HK-2 (cell line): ENCODE results near the gene LRMDA.
"Not testable (repeated sequence)": the region's sequence is repeated elsewhere in the genome, so short reads cannot be mapped to it uniquely, and the experiment has no call there.

Experiments
- DNase-seq: peaks from one replicate; pipeline ENCODE4 v3.0.0-alpha.2; 2018; ENCODE audit not compliant: unreplicated experiment

The LRMDA gene

DNA sequence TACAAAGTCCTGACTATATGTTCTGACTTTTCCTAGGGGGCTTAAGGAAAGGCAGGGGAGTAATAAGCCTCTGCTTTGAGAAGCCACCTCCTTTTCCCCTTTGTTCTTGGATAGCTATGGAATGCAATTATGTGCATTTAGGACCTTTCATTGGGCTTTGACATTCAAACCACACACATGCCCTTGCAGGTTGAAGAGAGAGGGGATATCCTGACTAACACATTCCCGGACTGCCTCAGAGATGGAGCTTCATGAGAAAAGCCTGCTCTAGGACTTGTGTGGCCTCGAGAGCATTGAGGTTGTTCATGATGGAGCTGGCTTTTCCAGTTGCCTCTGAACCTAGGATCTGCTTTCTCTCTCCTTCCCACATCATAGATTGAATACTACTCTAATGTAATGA lies 694.5 kb downstream of the LRMDA start:
- DNase-seq = no peak

DNA sequence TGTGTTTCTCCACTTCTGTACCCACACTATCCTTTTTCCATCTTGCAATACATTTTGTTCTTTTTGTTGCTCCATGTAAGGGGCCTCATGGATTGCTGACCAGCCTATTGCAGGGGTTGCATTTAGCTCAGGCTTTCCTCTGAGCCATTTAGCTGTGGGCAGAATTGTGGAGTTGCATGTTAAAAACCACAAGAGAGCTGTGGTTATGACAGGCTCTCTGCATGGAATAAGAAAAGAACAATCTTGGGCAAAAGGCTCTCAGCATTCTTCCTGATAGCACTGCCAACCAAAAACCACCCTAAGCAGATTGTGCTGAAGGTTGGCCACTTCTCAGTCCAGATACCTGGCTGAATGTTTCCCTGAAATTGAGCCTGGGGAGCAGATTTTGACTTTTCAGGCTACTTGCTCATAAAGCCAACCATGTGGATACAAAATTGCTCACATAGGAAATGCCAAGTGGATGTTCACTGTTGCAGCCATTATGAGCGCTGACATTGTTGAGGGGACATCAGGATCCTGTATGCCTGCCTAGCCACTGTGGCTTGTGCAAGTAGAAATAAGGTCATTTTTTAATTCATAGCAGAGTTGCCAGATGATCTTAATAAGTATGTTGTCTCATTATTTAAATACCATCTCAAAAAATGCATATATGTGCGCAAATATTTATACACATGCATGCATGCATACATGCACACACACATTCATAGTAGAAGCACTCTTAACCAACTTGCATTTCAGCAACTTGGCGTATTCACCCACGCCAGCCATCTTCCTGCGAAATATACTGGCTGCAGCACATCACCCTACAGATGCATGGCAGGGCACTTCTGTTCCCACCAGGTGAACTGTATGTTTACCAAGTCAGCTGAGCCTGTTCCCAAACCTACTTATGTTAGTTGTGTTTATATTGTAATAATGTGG lies 695.4 kb downstream of the LRMDA start:
- no peak for DNase-seq

DNA sequence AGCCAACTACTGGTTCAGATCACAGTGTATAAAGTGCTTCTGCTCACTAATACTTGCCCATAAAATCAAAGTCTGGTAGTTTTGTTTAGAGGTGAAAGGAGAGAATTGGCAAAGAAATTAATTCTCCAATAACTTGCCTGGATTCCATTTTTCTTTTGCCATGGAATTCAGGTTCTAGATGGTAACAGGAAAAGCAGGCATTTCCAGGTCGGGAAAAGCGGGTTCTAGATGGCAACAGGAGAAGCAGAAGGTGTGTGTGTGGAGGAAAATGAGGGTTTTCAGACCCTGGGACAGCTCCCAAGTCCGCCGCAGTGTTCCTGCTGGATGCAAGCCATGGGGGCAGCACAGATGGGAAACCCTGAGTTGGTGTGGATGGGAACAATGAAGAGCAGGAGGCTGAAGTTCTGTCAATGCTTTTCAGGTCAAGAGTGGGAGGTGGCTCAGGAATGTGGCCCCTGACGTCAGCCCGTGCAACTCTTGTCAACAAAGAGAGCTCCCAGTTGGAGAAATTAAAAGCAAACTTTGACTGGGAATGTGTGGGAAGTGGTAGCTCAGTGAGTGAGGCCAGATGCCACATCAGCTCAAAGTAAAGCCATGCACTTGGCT lies 696.7 kb downstream of the LRMDA start:
- DNase-seq = no peak

DNA sequence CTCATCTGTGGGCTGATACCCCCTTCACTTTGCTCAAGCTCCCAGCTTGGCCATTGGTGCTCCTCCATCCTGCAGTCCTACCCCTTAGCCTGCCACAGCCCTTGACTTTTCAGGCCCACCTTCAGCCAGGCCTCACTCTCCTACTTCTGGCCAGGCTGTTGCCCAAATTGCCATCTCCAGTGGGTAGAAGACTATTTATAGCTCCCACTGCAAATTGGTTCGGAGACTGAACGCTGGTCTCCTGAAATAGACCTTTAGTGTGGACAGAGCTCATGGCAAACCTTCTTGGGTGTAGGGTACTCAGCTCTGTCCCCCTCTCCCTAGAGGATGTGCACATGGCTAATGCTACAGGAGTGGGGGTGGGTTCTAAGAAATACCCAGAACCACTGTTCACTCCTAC lies 697.8 kb downstream of the LRMDA start:
- no peak for DNase-seq

DNA sequence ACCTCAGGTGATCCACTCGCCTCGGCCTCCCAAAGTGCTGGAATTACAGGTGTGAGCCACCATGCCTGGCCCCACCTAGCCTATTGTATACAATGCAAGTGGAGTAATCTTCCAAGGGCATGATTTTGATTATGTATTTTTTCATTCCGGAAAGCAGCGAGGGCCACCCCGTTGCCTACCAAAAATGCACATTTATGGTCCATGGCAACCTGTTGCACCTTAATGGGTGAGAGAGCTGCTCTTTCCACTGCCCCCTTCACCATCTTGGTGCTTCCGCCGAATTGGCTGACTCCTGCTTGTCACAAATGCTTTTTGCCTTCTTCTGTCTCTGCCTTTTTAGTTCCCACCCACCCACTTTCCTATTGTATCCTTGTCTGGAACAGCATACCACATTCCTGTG lies 699.5 kb downstream of the LRMDA start:
- DNase-seq = no peak

DNA sequence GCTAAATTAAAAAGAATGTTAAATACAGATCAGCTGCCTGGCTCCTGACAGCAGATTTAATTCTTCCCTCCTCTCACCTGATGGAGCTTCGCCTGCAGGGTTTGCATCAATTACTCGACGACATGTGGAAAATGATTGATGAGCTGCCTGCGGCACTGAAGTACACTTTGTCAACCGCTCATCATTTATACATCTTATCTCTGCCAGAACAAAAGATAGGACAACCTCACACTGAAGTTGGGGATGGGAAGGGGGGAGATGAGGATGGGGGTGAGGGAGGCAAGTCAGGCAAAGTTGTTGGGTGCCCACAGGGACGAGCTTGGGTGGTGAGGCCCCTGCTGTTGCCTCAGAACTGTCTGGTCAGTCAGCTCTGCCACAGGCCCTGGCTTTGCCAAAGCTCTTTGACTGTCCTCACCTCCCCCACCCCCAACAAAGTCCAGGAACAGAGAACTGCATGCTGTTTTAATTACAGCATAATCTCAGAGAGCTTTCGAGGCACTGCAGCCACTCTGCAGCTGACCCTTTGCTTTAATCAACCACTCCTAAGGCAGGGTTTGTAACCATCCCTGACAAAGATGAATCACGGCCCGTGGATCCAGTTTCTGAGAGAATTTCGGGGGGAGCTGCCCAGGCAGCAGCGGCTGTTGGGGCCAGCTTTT lies 702.3 kb downstream of the LRMDA start:
- no peak for DNase-seq

DNA sequence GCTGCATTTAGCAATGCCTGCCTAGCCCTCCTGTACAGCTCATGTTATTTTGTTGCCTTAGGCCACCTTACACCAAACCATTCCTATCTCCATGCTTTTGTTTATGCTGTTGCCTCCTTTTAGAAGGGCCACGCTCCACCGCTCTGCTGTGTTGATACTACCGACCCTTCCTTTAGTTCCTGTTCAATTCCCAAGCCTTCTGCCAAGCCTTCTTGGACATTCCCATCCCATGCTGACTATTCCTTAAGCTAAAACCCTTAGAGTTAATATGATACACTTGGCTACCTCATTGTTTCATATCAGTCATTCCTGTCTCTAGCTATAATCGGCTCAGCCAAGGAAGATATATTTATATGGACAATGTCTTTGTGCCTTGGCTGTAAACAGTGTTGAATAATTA lies 705.5 kb downstream of the LRMDA start:
- DNase-seq = no peak

DNA sequence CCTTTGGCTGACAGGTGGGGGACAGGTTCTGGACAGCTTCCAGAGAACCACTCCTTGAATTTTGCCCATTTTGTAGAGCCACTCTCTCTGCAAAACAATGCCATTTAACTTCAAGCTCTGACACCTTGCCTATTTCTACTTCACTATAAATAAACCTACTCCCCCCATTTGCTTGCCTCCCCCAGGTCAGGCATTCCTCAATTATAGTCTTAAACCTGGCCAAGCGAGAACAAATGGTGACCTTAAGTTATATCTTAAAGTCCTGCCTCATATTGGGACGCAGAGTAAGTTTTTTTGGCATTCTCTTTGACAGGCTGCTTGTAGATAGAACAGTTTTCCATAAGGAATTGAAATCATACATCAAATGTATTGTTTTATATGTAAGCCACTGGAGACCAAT lies 706.9 kb downstream of the LRMDA start:
- no peak for DNase-seq

DNA sequence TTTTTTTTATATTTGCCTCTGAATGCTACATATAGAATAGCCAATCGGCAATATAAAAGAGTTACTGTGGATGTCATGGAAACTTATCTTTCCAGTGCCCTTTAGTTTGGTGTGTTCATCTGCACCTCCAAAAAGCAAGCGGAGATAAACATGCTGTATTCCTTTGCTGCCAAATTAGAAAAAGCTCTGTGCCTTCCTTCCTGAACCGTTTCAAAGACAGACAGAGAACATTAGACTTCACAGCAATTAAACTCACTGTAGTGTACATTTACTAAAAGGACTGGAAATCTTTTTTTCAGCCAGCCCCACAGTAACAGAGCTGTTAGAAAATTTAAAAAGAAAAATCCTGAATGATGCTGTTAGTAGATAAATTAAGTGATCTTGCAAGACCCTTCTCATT lies 707.5 kb downstream of the LRMDA start:
- DNase-seq = no peak

DNA sequence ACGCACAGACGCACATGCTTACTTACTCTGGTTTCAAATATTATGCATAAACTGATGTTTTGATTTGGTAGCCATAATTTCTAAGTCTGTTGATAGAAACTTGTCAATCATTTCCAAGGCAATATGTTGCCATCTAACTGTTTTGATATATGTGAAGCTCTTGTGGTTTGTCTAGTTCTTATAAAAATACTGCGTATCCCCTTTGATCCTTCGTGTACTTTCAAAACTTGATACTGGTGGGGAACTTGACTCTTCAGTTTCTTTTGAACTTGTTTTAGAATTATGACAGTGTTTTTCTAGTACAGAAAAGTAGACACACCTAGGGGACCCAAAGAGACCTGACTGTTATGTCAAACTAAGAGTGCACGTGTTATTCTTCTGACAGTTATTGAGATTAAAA lies 708.0 kb downstream of the LRMDA start:
- DNase-seq = no peak

DNA sequence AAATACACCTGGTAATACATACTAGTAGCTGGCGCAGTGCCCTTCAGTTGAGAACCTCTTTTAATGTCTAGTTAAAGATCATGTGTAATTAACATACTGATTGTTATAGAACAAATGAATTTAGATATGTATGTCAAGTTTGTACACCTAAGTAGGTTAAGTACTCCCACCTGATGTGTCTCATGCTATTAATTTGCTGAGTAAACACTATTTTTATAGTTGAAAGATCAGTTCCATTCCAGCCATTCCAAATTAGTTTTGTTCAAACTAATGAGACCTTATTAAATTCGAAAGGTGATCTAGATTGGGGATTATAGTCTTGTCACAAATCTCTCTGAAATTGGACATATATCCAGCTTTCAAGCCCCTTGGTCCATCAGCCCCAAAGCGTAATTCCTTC lies 710.0 kb downstream of the LRMDA start:
- DNase-seq = no peak

DNA sequence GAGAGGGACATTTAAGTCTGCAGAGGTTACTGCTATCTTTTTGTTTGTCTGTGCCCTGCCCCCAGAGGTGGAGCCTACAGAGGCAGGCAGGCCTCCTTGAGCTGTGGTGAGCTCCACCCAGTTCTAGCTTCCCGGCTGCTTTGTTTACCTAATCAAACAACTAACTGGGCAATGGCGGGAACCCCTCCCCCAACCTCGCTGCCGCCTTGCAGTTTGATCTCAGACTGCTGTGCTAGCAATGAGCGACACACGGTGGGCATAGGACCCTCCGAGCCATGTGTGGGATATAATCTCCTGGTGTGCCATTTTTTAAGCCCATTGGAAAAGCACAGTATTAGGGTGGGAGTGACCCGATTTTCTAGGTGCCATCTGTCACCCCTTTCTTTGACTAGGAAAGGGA lies 716.8 kb downstream of the LRMDA start:
- not testable (repeated sequence) for DNase-seq

DNA sequence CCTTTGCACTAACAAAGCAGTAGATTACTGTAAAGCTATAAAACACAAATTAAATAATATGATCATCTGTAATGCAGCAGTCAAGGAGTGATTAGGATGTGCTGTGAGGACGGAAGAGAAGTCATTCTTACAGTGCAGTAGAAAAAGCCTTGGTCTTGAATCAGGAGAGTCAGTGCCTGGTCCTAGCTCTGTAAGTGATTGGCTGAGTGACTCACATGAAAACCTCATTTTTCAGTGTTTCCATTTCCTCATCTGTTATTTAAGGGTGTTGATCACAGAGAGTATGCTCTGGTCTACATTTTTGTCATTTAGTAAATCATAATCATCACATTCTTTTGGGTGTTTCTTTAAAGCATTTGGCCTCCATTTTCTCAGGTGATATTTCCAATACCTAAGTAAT lies 717.8 kb downstream of the LRMDA start:
- no peak for DNase-seq

DNA sequence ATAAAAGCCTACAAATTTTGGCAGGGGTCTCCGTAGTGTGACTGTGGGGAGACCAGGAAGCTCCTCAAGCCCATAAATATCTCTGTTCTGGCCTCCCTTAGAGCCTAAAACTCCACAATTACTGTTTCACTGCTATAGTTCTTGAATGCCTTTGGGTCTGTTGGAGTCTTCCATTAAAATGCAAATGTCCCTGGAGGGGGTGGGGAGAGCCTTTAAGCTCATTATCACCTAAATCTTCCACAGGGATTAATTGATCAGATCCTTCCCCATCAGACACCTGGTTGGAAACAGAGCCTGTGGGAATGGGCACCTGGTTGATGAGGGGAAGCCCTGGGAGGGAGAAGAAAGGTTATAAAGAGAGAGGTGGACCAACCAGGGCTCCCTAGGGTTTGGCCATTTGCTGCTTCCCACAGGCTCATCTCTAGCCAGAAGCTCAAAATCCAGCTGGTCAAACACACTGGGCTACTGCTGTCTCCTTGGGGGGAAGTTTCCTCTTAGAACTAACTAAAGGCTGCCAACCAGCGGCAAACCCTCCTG lies 718.2 kb downstream of the LRMDA start:
- DNase-seq = no peak

DNA sequence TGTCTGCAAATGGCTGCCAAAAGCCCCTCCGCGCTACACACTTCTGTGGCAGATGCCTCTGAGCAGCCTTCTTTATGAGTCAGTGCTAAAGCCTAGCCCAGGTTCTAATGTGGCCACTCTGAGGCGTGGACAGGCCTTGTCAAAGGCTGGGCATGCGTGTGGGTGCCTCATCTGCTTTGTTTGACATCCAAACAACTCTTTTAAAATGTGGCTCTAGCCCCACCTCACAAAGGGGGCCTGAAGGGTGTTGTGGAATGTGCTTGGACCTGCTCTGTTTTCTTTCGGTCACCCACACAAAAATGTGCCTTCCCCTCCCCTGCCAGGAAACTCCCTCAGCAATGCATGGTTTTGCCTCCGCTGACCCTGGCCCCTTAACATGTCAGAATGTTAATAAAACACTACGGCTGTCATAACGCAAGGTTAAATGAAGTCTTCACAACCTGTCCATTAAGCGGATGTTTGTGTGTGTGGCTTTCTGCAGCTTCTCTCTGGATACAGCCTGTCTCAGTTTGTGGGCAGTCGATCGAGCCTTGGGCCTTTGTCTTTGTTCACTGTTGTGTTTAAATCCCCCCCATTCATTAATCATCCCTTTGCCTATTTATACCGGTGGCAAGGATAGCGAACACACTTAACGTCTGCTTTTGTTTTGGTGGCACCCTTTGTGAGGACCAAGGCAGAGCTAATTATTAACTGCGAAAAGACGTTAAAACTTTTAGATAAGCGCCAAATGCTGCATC lies 718.9 kb downstream of the LRMDA start:
- DNase-seq = no peak

DNA sequence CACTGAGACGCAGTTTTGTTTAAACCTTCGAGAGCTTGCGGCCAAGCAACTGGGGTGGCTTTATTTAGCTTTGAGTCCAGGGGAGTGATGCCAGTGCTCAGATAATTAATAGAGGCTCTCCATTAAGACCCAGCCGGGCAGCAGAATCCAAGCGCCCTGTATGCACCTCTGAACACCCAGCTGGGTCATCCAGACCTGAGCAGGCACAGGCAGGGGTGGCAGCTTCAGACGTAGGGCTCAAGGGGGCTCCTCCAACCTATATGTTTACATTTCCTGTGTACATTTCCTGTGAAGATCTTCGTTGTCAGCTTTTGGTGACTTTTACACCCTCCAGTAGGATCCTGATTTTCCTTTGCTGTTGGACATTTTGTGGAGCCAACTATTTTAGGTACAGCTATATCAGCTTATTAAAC lies 719.5 kb downstream of the LRMDA start:
- DNase-seq = no peak

DNA sequence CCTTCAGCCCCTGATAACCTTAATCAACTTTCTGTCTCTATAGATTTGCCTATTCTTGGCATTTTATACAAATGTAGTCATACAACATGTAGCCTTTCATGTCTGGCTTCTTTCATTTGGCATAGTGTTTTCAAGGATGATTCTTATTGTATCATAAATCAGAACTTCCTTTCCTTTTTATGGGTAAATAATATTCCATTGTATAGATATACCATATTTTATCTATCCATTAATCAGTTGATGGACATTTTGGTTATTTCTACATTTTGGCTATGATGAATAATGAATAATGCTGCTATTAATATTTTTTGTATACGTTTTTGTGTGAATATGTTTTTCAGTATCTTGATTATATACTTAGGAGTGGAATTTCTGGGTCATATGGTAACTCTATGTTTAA lies 720.8 kb downstream of the LRMDA start:
- DNase-seq = no peak

DNA sequence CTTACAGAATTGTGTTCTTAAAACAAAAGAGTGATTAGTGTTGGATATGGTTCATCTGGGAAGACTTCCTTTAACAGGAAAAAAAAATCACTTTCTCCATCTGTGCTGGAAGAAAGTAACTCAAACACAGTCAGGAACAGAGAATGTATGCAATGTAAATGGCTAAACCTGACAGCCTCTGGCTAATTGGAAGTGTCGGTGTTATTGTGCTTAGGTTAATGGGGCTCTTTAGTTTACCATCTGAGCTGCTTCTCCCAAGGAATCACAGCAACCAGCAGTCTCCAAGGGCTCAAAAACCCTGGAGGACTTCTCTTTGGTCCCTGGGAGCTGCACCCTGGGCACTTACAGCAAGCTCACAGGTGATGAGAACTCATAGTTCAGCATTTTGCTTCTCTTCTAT lies 724.5 kb downstream of the LRMDA start:
- no peak for DNase-seq

DNA sequence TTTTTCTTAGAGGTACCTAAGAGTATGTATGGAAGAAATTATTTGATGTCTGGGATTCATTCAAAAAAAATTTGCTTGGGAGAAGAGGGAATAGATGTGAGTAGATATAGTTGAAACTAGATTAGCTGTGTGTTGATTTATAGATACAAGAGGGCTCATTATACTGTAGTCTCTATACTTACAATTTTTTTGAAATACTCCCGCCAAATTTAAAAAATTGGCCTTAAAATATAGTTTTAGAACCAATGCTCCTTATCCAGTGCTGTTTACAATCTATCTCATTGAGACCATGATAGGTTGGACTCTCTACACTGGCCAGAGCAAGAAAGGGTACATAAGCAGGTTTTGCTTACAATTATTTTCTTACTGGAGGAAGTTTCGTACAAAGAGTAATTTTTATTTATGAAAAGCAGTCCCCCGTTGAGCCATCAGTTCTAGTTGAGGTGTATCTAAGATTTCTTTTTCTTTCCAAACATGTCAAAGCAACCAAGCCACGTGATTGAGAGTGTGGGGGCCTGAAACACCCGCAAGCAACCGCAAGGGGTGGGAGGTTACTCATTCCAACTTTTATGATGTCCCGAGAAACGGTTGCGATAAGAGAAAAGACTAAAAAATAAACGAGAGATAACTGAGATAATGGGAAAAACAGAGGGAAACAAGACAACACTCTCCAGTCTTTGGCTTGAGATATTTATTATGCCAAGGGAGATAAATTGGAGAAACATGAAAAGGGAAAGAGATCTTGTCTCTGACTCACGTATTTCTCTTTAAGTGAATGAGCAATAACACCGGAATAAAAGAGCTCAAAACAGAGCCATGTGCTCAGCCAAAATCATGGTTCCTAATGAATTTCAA lies 729.2 kb downstream of the LRMDA start:
- no peak for DNase-seq

DNA sequence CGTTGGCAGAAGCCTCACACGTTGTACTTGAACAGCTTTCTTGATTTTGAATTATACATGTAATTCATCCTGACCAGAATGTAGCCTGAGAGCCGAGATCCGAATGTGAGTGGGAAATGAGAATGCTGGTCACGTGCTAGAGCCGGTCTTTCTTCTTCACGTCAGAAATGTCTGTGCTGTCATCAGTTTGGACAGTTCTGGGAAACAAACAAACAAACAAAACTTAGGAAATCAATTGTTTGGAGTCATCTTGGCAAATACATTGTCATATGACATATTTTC lies 729.8 kb downstream of the LRMDA start:
- no peak for DNase-seq

DNA sequence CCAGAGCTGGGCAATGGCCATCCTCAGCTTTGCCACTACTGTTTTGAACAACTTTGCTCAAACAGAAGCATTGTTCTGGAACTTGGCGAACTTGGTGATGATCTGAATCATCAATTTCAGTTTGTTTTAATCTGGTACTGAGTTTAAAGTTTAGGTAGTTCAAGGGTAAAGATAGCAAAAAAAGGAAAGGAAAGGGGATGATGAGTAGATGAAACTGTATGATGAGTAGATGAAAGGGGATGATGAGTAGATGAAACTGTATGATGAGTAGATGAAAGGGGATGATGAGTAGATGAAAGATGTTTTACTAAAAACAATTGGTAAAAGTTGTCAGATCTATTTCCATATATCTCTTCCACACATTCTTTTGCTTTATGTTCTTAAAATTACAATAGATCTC lies 737.0 kb downstream of the LRMDA start:
- no peak for DNase-seq
